ENCODE data around the gene FRS3. TPM values are rescaled to one million over a fixed set of nuclear protein-coding genes. Genes with fewer than 3 reads are reported as not detected.

The FRS3 gene
- total and polyA plus RNA-seq, 2 of the 8 experiments (the other 6 are each of a cell fraction or from before 2014, with no cell fraction given), result 3.4 to 4.4 TPM

DNA sequence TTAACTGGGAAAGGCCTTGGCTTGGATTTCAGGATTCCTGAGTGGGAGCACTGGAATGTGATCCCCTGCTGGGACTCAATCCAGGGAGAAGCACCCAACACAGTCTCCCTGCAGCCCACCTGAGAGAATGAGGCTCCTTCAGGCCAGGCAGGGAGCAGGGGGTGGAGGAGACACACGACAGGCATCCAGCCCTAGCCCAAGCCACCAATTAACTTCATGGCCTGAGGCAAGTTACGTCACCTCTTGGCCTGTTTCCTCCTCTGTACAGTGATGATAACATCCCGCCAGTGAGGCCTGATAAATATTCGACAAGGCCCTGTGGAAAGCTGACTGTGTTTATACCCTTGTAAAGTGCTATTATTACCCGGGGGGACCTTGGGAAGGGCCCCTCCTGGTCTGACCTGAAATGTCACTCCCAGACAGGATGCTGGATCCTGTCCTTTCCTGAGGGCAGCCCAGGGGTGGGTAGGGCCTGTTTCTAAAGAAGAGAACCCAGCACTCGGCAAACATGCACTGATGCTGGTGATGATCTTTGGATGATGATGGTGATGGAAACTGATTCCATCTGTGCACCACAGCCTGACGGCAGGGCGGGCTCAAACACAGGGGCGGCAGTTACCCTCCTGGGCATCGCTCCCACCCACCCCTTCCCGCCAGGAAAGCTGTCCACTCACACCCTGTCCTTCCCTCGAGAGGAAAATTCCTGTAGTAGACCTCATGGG is 12.4 kb downstream of the FRS3 start:
- no peak overlapping the region; the same call in 1 of the 2 replicates for H3K27ac ChIP-seq (ENCODE audit: low read depth, low read length)
- no peak overlapping the region for H3K4me2 ChIP-seq (ENCODE audit: insufficient read depth in 1 of 2, low read depth in 2 of 2, low read length in 2 of 2)
- WGBS, 2 experiments (ENCODE audit: extremely low coverage in 1 of 2, insufficient coverage in 1 of 2, insufficient read length in 1 of 2, insufficient replicate concordance in 2 of 2, low coverage in 1 of 2, low lambda C conversion rate in 2 of 2, missing lambda C conversion rate in 1 of 2), result 91% methylated on average over 12 of the region's 12 CpGs; no CpG with 5 or more reads in 1 of the 2 experiments
- no peak overlapping the region for H3K4ac ChIP-seq (replicated peaks; ENCODE audit: insufficient read length, low read depth, low read length)
- H2BK120ac ChIP-seq (replicated peaks; ENCODE audit: low read depth, low read length), result no peak overlapping the region
- FAIRE-seq, result no peak
- no peaks in the 10 kb centered on the region for H3K27me3 ChIP-seq (replicated peaks in 1 of 4; ENCODE audit: control insufficient read depth in 3 of 4, extremely low read depth in 1 of 4, insufficient read depth in 3 of 4, low read length in 3 of 4)
- no peaks in the 10 kb centered on the region for H3K79me1 ChIP-seq (ENCODE audit: low read depth, low read length)
- H3K14ac ChIP-seq (ENCODE audit: insufficient read length), result no peak overlapping the region
- peak overlapping the region; percentile 75; the same call in 1 of the 2 replicates for H4K8ac ChIP-seq (ENCODE audit: extremely low read depth, insufficient read depth, low read length)
- H3K23me2 ChIP-seq (ENCODE audit: low read depth, low read length), result no peaks in the 10 kb centered on the region
- H2AK5ac ChIP-seq (ENCODE audit: low read depth, low read length), result no peak overlapping the region
- 0 out of 2 replicates have a peak overlapping the region, but pooled peaks have one; percentile 27 for H2BK12ac ChIP-seq (ENCODE audit: low read depth, low read length)
- no peak for DNase-seq (ENCODE audit: low read depth in 1 of 2, low spot score in 2 of 2)
- no peak overlapping the region for H4K91ac ChIP-seq (replicated peaks; ENCODE audit: insufficient read length, low read length)
- H2BK5ac ChIP-seq (ENCODE audit: low read depth, low read length), result no peak overlapping the region
- H2BK15ac ChIP-seq (ENCODE audit: low read length), result no peak overlapping the region
- H3K79me2 ChIP-seq (ENCODE audit: control insufficient read depth in 1 of 2, insufficient read depth in 2 of 2, low read length in 2 of 2), result no peaks in the 10 kb centered on the region
- no peak overlapping the region for H3K56ac ChIP-seq (replicated peaks; ENCODE audit: insufficient read length, low read depth, low read length)
- H2BK20ac ChIP-seq (ENCODE audit: low read length), result no peak overlapping the region
- peaks cover 0 to 4% (median 2%) of the 10 kb centered on the region in 4 experiments; a peak in 5 of 8 replicates for H3K36me3 ChIP-seq (ENCODE audit: control insufficient read depth in 2 of 4, insufficient read depth in 4 of 4, low read length in 3 of 4)
- ChIA-PET CTCF (ENCODE audit: partially characterized antibody) (interaction anchor here (1.0 to 5.2 kb wide), 7 partner anchors 8 to 92 kb away, joined by 3 to 37 read pairs (median 6); partner anchors contain the start of gene TFEB), POLR2A (ENCODE audit: partially characterized antibody) (interaction anchor here (0.9 to 1.4 kb wide), 2 partner anchors 10 to 284 kb away, joined by 3 read pairs; partner anchors contain the start of gene TAF8)
- H3K4me3 ChIP-seq (ENCODE audit: extremely low read depth in 1 of 4, insufficient read depth in 2 of 4, low read depth in 3 of 4, low read length in 4 of 4), result no peak overlapping the region
- no peak overlapping the region for H2AFZ ChIP-seq (ENCODE audit: low read length)
- no peak overlapping the region for H4K5ac ChIP-seq (ENCODE audit: insufficient read length, low read depth, low read length)
- H3K23ac ChIP-seq (ENCODE audit: insufficient read length), result no peak overlapping the region
- H3K4me1 ChIP-seq (replicated peaks in 1 of 4; ENCODE audit: control insufficient read depth in 3 of 4, insufficient read depth in 4 of 4, low read length in 3 of 4), result no peaks in the 10 kb centered on the region; a peak in 1 of 7 replicates
- no peaks in the 10 kb centered on the region for H4K20me1 ChIP-seq (replicated peaks in 1 of 2; ENCODE audit: control insufficient read depth in 1 of 2, insufficient read depth in 2 of 2, low read length in 2 of 2)
- H3K18ac ChIP-seq (ENCODE audit: extremely low read depth, low read length), result no peak overlapping the region
- H3K9ac ChIP-seq (replicated peaks in 1 of 4; ENCODE audit: extremely low read depth in 1 of 4, low read depth in 3 of 4, low read length in 3 of 4), result 0 out of 7 replicates have a peak overlapping the region, but pooled peaks of 1 of the 4 experiments have one; percentile 21
- H3K9me3 ChIP-seq (ENCODE audit: insufficient read depth in 2 of 2, low read depth in 1 of 2, low read length in 1 of 2), result no peaks in the 10 kb centered on the region
- TF ChIP-seq KDM5A (IDR thresholded peaks at IDR 0.05; ENCODE audit: low read length) (no peak), SIRT6 (IDR thresholded peaks at IDR 0.05; ENCODE audit: low read length) (no peak), POLR2AphosphoS5 (IDR thresholded peaks at IDR 0.05; ENCODE audit: low read depth, low read length) (no peak), MAFK (IDR thresholded peaks at IDR 0.05; ENCODE audit: low read depth, low read length) (no peak), CHD1 (IDR thresholded peaks at IDR 0.05; ENCODE audit: low read depth, low read length) (no peak), SP2 (IDR thresholded peaks at IDR 0.05; ENCODE audit: low read length) (no peak), ATF3 (IDR thresholded peaks at IDR 0.05; ENCODE audit: insufficient read depth, low read depth, low read length) (no peak), CTCF (IDR thresholded peaks at IDR 0.05; ENCODE audit: control extremely low read depth in 1 of 3, insufficient read depth in 1 of 3, low read depth in 1 of 3, low read length in 3 of 3) (no peak), EZH2 (IDR thresholded peaks at IDR 0.05; ENCODE audit: low read depth, low read length, severe bottlenecking) (no peak)
